HEK293 (cell line): ENCODE results near the gene CABP7.

Experiments used
- KLF10 ChIP-seq: fragments of 450-650 bp; IDR thresholded peaks from 2 replicates; pipeline ENCODE4 v1.5.1; 2018; ENCODE audit warnings: missing biosample characterization, mild to moderate bottlenecking, missing genetic modification characterization
- ZNF311 ChIP-seq: fragments of 450-650 bp; formaldehyde crosslinking; IDR thresholded peaks from 2 replicates; pipeline ENCODE4 v1.5.1; 2017; ENCODE audit warnings: missing biosample characterization, missing genetic modification characterization, borderline replicate concordance
- ZNF426 ChIP-seq: fragments of 450-650 bp; formaldehyde crosslinking; IDR thresholded peaks from 2 replicates; pipeline ENCODE4 v1.5.1; 2017; ENCODE audit warnings: missing biosample characterization, missing genetic modification characterization, mild to moderate bottlenecking, inconsistent platforms, moderate library complexity
- TF ChIP-seq, protein P1 (sequence below): fragments of 450-650 bp; formaldehyde crosslinking; IDR thresholded peaks from 2 replicates; pipeline ENCODE4 v1.5.1; 2016; ENCODE audit warnings: missing biosample characterization, missing genetic modification characterization

- TF ChIP-seq ZNF426 (tag by site-specific recombination) (no peak), ZNF311 (no peak), KLF10 (tag by site-specific recombination) (no peak)
- TF ChIP-seq, protein P1, sequence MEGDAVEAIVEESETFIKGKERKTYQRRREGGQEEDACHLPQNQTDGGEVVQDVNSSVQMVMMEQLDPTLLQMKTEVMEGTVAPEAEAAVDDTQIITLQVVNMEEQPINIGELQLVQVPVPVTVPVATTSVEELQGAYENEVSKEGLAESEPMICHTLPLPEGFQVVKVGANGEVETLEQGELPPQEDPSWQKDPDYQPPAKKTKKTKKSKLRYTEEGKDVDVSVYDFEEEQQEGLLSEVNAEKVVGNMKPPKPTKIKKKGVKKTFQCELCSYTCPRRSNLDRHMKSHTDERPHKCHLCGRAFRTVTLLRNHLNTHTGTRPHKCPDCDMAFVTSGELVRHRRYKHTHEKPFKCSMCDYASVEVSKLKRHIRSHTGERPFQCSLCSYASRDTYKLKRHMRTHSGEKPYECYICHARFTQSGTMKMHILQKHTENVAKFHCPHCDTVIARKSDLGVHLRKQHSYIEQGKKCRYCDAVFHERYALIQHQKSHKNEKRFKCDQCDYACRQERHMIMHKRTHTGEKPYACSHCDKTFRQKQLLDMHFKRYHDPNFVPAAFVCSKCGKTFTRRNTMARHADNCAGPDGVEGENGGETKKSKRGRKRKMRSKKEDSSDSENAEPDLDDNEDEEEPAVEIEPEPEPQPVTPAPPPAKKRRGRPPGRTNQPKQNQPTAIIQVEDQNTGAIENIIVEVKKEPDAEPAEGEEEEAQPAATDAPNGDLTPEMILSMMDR: no peak
Observed at GRCh38 chr22:29732883-29733282, 13.1 kb downstream of the CABP7 start.
